Right lobe of liver (tissue), 4 donors: ENCODE data around the gene SUSD1.

Source experiments
- POLR2A ChIP-seq: fragments of 450-650 bp; IDR thresholded peaks from one replicate; pipeline ENCODE4 v1.6.1; 2017; ENCODE audit warnings: antibody characterized with exemption, mild to moderate bottlenecking
- TF ChIP-seq, protein P1 (sequence below), 4 donors: fragments of 200-600 bp in 3 of 4; fragments of 450-650 bp in 1 of 4; IDR thresholded peaks; one replicate each; pipeline versions ENCODE4 v1.5.1 to v1.8.0; 2016 to 2022; ENCODE audit warnings: antibody characterized with exemption in 4 of 4, mild to moderate bottlenecking in 2 of 4
- donor health status: DM: no; HTN: no; CAD: no.
- donor health status: DM: no; HTN: no; CAD: no.
- donor health status: DM: no; HTN: yes; CAD: no.

DNA sequence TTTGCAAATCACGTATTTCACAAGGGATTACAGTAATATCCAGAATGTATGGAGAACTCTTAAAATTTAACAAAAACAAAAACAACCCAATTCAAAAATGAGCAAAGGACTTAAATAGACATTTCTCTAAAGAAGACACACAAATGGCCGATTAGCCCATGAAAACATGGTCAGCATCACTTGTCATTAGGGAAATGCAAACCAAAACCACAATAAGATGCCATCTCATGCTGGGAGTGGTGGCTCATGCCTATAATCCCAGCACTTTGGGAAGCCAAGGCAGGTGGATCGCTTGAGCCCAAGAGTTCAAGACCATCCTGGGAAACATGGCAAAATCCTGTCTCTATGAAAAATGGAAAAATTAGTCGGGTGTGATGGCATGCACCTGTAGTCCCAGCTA, 120.2 kb downstream of the SUSD1 start:
- TF ChIP-seq, protein P1, sequence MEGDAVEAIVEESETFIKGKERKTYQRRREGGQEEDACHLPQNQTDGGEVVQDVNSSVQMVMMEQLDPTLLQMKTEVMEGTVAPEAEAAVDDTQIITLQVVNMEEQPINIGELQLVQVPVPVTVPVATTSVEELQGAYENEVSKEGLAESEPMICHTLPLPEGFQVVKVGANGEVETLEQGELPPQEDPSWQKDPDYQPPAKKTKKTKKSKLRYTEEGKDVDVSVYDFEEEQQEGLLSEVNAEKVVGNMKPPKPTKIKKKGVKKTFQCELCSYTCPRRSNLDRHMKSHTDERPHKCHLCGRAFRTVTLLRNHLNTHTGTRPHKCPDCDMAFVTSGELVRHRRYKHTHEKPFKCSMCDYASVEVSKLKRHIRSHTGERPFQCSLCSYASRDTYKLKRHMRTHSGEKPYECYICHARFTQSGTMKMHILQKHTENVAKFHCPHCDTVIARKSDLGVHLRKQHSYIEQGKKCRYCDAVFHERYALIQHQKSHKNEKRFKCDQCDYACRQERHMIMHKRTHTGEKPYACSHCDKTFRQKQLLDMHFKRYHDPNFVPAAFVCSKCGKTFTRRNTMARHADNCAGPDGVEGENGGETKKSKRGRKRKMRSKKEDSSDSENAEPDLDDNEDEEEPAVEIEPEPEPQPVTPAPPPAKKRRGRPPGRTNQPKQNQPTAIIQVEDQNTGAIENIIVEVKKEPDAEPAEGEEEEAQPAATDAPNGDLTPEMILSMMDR (IDR thresholded peaks at IDR 0.05) = no peak
- no peak for TF ChIP-seq POLR2A
